ENCODE measurements around the gene ATP6V0C.

DNA sequence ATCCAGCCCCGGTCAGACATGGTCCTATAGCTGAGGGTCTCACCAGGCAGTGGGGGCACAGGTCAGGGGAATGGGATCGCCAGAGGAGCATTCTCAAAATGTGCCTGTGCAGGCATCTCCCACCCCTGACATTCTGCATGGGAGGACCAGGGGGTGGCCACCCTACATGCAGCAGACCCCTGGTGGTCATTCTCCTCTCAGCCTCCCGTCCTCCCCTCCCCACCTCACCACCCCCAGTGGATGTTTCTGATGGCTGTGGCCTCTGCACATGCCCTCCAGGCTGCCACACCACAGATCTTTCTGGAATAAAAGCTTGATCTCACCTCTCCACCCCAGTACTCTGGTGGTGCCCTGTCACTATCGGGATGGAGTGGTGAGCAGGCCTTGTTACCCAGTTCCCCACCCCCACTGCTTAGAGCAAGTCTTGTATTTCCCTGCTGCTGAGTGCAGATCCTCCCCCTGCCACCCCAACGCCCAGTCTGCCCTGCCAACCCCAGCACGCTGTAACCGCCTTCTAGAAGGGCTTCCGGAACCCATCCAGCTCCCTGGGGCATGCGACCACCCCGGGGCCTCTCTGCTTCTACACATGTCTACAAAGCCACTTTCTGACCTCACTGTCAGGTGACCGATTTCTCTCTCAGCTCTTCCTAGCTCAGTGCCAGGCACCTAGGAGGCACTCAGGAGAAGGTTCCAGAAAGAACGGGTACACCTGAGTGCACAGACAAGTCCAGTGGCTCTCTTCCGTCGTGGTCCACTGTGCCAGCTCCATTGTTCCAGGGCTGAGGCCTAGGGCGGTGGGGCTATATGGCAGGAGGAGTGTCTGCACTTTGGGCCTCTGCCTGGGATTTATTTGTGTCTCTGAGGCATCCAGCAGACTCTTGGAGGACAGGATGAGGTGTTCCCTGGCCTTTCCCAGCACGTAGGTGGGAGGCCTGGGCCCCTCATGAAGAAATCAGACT is 29.5 kb upstream of the ATP6V0C start:
- TF ChIP-seq, protein P1, sequence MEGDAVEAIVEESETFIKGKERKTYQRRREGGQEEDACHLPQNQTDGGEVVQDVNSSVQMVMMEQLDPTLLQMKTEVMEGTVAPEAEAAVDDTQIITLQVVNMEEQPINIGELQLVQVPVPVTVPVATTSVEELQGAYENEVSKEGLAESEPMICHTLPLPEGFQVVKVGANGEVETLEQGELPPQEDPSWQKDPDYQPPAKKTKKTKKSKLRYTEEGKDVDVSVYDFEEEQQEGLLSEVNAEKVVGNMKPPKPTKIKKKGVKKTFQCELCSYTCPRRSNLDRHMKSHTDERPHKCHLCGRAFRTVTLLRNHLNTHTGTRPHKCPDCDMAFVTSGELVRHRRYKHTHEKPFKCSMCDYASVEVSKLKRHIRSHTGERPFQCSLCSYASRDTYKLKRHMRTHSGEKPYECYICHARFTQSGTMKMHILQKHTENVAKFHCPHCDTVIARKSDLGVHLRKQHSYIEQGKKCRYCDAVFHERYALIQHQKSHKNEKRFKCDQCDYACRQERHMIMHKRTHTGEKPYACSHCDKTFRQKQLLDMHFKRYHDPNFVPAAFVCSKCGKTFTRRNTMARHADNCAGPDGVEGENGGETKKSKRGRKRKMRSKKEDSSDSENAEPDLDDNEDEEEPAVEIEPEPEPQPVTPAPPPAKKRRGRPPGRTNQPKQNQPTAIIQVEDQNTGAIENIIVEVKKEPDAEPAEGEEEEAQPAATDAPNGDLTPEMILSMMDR (conservative IDR thresholded peaks at IDR 0.05; ENCODE audit: low read depth, low read length) = no peak
- TF ChIP-seq EZH2phosphoT487 (IDR thresholded peaks at IDR 0.05; ENCODE audit: borderline replicate concordance, low read length) (no peak), EZH2 (IDR thresholded peaks at IDR 0.05; ENCODE audit: low read length, unreplicated experiment) (no peak)

Measured in PC-3 (cell line).